Endometrial microvascular endothelial cells (primary cell): ENCODE measurements around the gene HTRA1. TPM values are rescaled to one million over a fixed set of nuclear protein-coding genes. Genes with fewer than 3 reads are reported as not detected.

ENCODE experiments used
- in situ Hi-C: cut with HindIII; loops from 2 replicates; pipeline ENCODE4 v1.10.0; 2017; ENCODE audit warnings: low sequenced_read_pairs, low pct_unique_long_range_greater_than_20kb; ENCODE audit errors: inconsistent ontology term
- total RNA-seq: library from RNA; depleted of rRNA; stranded (reverse); fragments of >200 nt; gene quantifications from one replicate; pipeline ENCODE4 v1.2.3, GENCODE V29; 2015; ENCODE audit errors: inconsistent ontology term

HTRA1 gene
- total RNA-seq, 1 donor from 2014 or later, result 60.0 TPM

DNA sequence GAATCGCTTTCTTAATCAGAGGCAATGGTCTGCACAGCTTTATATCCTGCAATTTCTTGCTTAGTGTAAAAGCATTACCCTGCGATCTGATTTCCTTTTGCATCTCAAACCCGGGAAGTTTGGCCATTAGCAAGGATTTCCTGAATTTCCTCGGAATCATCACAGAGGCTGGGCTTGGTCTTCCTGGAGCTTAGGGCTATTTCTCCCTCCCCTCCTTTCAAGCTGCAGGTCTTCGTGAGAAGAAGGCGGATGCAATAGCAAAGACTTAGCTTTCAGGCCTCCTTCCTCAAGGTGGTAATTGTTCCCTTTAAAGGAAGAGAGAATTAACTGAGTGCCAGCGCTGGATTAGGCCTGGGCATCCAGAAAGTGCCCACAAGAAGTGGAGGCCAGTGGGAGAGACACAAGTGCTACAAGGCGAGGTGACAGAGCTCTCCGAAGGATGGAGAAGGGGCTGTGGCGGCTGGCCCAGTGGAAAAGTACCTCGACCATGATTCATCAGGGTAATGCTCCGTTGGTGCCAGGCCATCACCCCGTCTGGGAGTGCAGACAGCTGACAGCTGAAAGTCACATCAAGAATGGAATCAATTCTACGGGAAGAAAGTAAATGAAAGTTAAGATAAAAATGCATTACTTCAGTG, 10.9 kb upstream of the HTRA1 start:
- in situ Hi-C loops, result no loop called here

DNA sequence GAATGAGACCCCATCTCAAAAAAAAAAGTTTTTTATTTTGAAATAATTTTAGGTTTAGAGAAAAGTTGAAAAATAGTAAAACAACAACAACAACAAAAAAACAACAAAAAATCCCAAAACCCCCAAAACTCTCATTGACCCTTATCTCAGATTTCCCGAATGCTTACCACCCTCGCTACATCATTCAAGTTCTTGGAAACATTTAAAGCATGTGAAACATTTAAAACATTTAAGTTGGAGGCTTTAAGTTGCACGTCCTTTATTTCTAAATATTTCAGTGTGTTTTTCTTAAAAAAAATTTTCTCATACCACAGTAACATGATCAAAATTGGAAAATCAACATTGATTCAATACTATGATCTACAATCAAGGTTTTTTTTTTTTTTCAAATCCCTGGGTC, 7.3 kb upstream of the HTRA1 start:
- in situ Hi-C loops, result no loop called here

DNA sequence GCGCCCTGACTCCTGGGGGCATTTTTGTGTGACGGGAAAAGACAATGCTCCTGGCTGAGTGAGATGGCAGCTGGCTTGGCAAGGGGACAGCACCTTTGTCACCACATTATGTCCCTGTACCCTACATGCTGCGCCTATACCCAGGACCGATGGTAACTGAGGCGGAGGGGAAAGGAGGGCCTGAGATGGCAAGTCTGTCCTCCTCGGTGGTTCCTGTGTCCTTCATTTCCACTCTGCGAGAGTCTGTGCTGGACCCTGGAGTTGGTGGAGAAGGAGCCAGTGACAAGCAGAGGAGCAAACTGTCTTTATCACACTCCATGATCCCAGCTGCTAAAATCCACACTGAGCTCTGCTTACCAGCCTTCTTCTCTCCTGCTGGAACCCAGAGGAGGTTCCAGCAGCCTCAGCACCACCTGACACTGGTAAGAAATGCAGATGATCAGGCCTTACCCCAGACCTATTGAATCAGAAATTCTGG, 6.7 kb upstream of the HTRA1 start, which contains the start of gene ARMS2:
Gene ARMS2 (plus strand): TSS at position 51 of the 478 bp plus-strand sequence. CDS start 75 bp downstream, at position 126.
- in situ Hi-C loops, result no loop called here

DNA sequence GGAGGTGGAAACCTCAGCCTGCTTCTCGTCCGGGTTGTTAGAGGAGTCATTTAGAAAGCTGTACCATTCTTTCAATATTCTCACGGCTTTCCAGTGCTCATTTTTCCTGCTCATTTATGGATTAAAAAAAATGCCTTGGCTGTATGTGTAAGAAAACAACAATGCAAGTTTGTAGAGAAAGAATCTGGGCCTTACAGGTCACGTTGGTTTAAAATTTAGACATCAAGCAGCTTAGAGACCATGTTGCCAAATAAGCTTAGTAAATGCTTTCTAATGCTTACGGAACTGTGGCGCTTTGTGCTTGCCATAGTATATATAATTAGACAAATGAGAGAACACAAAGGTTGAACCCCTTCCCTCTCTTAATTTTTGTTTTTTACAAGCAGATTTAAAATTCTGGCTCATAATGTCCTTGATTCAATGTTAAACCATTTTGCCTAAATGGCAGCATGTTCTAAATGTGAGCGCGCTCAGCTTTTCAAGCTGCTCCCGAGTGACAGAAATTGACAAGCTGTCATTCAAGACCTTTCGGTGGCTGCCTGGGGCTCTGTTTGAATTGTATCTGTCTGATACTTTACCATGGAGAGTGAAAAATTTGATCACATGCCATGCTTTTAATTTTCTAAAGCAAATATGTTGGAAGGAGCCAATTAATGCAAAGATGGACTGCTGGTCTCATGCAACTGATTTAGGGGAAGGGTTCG, 5.8 kb upstream of the HTRA1 start:
- in situ Hi-C loops, result no loop called here

DNA sequence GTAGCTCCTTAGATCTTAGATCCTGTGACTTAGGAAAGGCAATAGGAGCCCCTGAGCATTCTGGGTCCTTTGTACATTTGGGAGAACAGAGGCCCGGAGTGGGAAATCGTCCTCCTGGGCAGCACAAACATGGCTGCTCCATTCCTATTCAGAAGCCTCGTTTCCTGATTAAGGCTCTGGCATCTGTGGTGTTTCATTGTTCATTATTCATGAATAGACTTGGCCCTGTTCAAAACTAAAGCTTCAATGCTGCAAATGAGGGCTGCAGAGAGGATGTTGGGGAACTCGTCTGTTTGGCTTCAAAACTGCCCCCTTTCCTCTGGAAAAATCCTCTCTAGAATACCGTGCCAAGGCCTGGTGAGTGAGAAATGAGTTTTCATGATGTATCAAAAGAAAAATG, 3.4 kb upstream of the HTRA1 start:
- in situ Hi-C loops, result no loop called here

DNA sequence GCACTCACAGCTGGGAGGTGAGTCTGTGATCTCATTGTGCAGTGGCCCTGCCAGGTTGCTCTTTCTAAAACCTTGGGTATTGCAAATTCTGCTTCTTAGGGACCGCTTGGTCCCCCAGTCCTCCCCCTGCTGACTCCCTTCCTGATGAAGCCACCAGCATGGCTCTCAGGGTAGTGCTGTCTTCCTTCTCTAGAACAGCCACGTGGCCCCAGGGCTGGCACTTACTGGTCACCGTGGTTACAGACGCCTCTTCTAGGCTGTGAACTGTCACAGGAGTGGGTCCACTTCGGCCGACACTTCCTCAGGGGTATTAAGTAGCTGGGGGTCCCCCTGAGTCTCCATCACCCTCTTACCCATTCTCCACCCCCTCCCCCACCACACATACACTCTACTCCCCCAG, 2.7 kb upstream of the HTRA1 start:
- in situ Hi-C loops, result no loop called here

DNA sequence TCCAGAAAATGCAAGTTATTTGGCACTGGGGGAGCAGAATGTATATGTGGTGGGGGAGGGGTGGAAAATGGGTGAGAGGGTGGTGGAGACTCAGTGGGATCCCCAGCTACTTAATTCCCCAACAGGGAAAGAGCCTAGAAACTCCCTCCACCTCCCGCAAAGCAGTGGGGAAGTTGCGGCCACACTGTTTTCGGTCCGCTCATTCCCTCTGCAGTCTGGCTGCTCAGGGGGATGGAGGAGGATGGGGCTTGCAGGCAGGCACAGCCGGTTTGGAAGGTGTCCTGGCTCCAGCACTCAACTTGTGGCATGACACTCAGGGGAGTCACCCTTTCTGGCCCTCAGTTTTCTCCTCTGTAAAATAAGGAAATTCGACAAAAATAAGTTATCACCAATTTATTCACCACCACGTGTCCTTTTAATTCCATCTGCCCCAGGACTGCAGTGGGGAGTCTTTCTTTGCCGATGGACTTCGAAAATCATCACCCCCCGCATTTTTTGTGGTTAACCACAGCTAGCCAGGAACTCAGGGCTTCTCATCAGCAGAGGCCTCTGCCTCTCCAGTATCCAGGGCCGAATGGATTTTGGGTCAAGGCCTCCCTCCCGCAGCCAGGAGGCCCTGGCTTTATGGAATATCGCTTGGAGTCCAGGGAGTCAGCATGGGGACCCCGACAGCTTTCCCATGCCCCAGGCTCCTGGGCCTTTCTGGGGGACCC, 1.6 kb upstream of the HTRA1 start:
- in situ Hi-C loops, result no loop called here

DNA sequence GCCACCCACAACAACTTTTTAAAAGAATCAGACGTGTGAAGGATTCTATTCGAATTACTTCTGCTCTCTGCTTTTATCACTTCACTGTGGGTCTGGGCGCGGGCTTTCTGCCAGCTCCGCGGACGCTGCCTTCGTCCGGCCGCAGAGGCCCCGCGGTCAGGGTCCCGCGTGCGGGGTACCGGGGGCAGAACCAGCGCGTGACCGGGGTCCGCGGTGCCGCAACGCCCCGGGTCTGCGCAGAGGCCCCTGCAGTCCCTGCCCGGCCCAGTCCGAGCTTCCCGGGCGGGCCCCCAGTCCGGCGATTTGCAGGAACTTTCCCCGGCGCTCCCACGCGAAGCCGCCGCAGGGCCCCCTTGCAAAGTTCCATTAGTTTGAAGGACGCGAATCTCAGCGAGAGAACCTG, 461 bp upstream of the HTRA1 start:
- in situ Hi-C loops, result no loop called here

DNA sequence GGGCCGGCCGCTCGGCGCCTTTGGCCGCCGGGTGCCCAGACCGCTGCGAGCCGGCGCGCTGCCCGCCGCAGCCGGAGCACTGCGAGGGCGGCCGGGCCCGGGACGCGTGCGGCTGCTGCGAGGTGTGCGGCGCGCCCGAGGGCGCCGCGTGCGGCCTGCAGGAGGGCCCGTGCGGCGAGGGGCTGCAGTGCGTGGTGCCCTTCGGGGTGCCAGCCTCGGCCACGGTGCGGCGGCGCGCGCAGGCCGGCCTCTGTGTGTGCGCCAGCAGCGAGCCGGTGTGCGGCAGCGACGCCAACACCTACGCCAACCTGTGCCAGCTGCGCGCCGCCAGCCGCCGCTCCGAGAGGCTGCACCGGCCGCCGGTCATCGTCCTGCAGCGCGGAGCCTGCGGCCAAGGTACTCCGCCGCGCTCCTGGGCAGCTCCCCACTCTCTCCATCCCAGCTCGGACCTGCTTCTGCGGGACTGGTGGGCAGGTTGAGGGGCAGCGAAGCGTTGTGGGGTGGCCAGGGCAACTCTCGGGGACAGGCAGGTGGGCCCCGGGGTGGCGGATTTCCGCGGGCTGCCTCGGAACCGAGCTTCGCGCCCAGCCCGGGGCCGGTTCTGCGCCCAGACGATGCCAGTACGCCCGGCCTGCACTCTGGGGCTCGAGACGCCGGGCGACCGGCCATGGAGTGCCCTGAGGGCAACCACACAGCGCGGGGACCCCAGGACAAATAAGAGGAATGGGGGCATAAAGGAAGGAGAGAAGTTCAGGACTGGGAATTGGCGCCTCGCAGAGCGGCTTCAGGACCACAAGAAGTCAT, 578 bp downstream of the HTRA1 start:
- in situ Hi-C loops, result no loop called here

DNA sequence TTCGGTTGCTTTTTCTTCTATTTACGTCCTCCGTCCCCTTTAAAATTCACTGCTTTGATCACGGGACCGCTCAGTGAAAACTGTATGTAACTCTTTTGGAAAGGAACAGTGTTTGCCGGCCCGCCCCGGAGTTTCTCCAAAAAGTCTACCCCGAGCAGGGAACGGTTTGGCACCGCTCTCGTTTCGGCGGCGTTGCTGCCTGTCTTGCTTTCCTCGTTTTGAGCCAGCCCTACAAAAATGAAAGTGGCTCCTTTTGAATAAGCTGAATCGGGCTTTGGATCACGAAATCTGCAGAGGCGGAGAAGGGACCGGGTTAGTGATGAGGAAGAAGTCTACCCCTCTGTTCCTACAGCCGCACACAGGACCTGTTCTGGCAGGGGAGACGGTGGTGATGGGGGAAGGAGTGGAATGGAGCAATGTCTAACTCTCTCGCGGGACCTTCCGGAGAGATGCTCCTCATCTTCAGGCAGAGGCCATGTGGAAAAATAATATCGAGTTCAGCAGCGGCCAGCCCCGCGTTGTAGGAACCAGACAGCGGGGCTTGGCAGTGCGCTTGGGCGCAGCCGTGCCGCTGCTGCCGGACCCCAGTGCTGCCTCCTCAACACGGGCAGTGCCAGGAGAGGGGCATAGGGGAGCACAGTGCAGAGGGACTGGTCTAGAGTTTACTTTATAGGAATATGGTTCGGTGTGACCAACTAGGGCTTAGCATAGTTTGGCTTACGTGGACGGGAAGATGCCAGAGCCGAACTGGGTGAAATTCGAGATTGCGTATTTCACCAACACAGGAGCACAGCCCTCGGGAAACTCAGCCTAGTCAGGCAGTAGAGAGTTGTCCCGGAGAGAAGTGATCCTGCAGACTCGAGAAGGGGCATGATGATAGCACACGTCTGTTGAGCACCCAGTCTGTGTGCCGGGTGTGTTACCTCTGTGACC, 1.4 kb downstream of the HTRA1 start:
- in situ Hi-C loops, result no loop called here

DNA sequence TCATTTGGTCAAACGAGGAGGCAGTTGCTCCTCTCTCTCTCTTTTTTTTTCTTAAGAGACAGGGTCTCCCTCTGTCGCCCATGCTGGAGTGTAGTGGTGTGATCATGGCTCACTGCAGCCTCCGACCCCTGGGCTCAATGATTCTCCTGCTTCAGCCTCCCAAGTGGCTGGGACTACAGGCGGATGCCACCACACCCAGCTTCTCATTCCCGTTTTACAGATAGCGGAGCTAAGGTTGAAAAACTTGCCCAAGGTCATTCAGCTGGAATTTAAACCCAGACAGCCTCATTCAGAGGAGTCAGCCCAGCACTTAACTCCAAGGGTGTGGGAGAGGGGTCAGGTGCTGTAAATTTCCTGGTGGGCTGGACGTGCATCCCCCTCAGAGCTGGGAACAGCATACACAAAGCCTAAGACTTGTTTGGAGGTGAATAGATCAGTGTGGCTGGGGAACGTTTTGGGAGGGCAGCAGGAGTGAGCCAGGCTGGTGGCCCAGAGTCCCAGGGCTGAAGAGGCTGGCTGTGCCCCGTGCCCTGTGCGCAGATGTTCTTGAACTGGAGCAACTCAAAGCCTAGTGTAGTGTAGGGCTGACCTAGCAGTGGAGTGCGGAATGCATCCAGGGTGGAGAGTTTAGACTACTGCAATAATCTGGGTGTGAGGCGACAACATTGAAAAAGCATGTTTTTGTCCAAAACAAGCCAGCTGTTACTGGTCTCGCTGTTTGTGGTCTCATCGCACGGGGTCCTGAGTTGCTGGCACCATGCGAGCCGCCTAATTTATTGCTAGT, 2.3 kb downstream of the HTRA1 start:
- in situ Hi-C loops, result no loop called here

DNA sequence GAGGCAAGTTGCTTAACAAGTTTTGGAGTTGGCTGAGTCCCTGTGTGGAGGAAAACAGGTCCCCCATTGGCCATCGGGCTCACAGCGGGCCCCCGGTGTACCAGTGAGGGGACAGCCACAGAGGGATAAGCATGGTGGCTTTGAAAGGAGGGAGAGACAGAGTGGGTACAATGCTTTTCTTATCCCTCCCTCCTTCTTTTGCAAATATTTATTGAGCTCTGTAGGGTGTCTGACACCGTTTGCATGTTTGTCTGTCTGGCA, 2.8 kb downstream of the HTRA1 start:
- in situ Hi-C loops, result no loop called here

DNA sequence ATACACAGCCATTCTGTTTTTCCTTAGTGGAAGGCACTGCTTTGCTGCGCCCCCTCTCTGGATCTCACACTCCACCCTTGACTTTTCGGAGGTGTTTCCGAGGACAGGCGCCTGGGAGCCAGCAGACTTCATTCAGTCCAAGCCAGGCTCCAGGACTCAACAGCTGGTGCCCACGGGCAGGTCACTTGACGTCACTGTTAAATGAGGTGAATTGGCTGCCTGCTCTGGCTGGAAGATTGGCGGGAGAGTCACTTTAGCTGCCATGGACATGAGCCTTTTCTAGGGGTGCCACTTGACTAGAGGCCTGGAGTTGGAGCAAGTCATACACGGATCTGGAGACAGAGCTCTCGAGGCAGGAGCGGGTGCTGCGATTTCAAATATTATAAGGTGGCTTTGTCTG, 3.2 kb downstream of the HTRA1 start:
- in situ Hi-C loops, result no loop called here

DNA sequence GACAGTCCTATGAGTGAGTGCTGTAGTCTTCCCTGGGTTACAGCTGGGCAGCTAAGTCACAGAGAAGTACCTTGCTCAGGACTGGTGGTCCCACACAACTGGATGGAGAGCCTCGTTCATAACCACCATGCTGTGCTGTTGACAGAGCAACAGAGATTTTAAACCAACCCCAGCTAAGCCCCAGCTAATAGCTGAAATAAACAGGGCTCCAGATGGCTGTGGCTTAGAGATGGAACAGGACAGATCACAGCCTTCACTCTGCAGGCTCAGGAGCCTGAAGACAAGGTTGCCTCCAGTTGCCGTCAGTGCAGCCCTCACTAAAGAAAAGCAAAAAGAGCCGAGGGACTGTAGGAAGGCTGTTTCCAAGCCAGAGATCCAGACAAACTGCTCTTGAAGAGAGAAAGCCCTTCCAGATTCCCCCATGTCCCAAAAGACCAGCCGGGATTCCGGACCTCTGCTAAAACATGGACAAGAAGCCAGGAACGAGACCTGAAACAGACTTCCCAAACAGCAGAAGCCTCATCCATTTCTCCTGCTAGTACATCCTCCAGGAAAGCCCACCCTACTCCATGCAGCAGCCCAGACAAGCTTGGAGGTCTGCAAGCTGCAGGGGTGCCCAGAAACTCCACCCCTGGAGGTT, 4.2 kb downstream of the HTRA1 start:
- in situ Hi-C loops, result no loop called here

DNA sequence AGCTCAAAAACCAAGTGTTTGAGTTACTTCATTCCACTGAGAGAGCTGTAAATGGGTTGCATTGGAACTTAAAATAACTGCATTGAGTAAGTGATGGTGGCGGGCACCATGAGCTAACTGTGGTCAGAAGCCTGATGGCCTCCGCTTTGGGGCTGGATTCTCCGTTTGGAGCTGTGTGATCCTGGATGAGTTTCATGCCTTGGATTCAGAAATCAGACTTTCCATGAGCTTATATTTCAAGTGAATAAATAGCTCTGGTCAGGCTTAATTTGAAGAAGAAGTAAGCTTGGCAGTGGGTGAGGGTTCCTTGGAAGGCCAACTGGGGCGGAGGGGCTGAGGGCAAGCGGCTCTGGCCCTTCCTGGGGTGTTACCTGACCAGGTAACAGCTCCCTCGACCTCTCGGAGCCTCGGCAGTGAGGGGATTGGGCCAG, 5.6 kb downstream of the HTRA1 start:
- in situ Hi-C loops, result no loop called here

DNA sequence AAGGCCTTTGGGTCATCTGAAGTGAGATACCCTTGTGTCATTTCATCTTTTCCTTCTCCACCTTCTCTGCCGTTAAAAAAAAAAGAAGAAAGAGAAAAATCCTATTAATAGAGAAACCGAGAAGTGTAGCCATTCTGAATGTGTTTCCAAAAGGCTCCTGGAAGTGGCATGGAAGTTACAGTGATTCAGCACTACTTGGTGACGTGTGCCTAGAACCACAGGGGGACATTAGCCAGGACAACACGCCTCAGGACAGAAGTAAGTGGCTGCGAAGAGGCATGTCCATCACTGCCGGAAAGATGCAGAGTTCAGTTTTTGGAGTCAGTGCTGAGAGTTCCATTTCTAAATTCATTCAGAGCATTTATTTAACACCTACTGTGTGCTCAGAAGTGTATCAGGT, 6.3 kb downstream of the HTRA1 start:
- in situ Hi-C loops, result no loop called here

DNA sequence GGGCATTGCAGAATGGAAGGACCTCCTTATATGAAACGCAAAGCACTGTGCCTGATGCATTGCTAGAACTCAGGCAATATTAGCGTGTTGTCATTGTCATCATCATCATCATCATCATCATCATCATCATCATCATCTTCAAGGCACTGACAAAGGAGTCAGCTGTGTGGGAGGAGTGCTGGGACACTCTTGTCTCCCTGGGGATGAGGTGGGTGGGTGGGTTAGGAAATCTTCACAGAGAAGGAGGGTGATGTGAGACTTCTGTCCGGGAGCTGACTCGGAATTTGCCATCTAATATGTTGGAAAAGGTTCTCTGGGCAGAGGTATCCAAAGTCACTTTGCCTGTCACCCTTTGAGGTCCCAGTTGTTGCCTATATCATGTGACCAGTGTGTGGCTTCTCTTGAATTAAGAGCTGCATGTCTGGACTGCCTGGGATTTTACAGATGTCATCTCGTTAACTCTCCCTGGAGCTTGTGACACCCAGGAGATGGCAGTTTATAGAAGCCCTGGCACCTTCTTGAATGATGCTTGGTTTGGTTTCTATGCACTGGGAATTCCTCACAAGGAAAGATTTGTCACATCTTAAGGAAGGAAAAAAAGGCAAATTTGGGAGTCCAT, 7.1 kb downstream of the HTRA1 start:
- in situ Hi-C loops, result no loop called here
